GM12878 (cell line): ENCODE data around the gene HMCN2. TPM values are rescaled to one million over a fixed set of nuclear protein-coding genes. Genes with fewer than 3 reads are reported as not detected.

Source experiments
- ATAC-seq: fragments of 200-7000 bp; cut with Tn5 transposase; 3 replicates; pipeline ENCODE4 v1.9.1; 2020; ENCODE audit warnings: mild to moderate bottlenecking, moderate library complexity
- BruUV-seq: library from RNA; stranded (reverse); fragments of 400-500 nt; replicated peaks from 2 replicates; lab custom pipeline; 2021; lab: Mats Ljungman, UMichigan
- CTCF ChIA-PET: fragments of 300-600 bp; sonication (Branson Sonifier 250); formaldehyde crosslinking; extraction: SDS; loops from one replicate; lab custom pipeline; 2021; ENCODE audit warnings: inconsistent platforms; lab: Yijun Ruan, JAX
- POLR2A ChIA-PET: fragments of 350-600 bp; formaldehyde crosslinking; extraction: SDS; loops from one replicate; lab custom pipeline; 2021; ENCODE audit warnings: inconsistent platforms; lab: Charles Lee
- RAD21 ChIA-PET: fragments of 300-600 bp; sonication (Branson Sonifier 250); formaldehyde crosslinking; loops from one replicate; lab custom pipeline; 2023; ENCODE audit warnings: antibody characterized with exemption; ENCODE audit not compliant: unreplicated experiment; lab: Charles Lee
- SMC1A ChIA-PET: fragments of 300-600 bp; sonication (Branson Sonifier 250); formaldehyde crosslinking; loops from one replicate; lab custom pipeline; 2023; ENCODE audit not compliant: unreplicated experiment, uncharacterized antibody; lab: Charles Lee
- DNase-seq: peaks from one replicate; pipeline ENCODE4 v3.0.0-alpha.2; 2011; ENCODE audit warnings: low read depth, low spot score
- FAIRE-seq: peaks from 3 replicates; lab custom pipeline; 2011; peaks lifted over from hg19 to GRCh38; lab: Jason Lieb, UNC
- H2AFZ ChIP-seq: 2 replicates; pipeline ENCODE4 v1.6.0; 2011; ENCODE audit warnings: low read depth, low read length, control low read depth; ENCODE audit not compliant: control insufficient read depth
- H3K27ac ChIP-seq: 2 replicates; pipeline ENCODE4 v1.5.1; 2011; ENCODE audit warnings: control low read depth; ENCODE audit not compliant: control insufficient read depth, insufficient read depth
- H3K27me3 ChIP-seq, 2 experiments: replicated peaks in 1 of 2; 2 replicates each; pipeline versions ENCODE4 v1.6.0 to v1.6.1; 2011; ENCODE audit warnings: low read length in 1 of 2; ENCODE audit not compliant: control insufficient read depth in 2 of 2, insufficient read depth in 2 of 2
- H3K36me3 ChIP-seq, 2 experiments: 2 replicates each; pipeline ENCODE4 v1.5.1; 2011; ENCODE audit warnings: low read length in 1 of 2; ENCODE audit not compliant: control insufficient read depth in 2 of 2, insufficient read depth in 2 of 2
- H3K4me1 ChIP-seq: 2 replicates; pipeline ENCODE4 v1.6.1; 2011; ENCODE audit warnings: mild to moderate bottlenecking, low read length, moderate library complexity, mixed read lengths; ENCODE audit not compliant: control insufficient read depth, insufficient read depth
- H3K4me2 ChIP-seq: 2 replicates; pipeline ENCODE4 v1.6.0; 2011; ENCODE audit warnings: control low read depth; ENCODE audit not compliant: control insufficient read depth, insufficient read depth
- H3K4me3 ChIP-seq: fragments of 200-600 bp; sonication (generic); 2 replicates; pipeline ENCODE4 v1.5.1; 2016
- H3K79me2 ChIP-seq: 2 replicates; pipeline ENCODE4 v1.6.0; 2011; ENCODE audit warnings: low read length; ENCODE audit not compliant: control insufficient read depth, insufficient read depth
- H3K9ac ChIP-seq: 2 replicates; pipeline ENCODE4 v1.8.0; 2011; ENCODE audit warnings: low read length, control low read depth, mixed read lengths; ENCODE audit not compliant: control insufficient read depth, insufficient read depth
- H3K9me3 ChIP-seq: replicated peaks from 3 replicates; pipeline ENCODE4 v1.5.1; 2011; ENCODE audit warnings: mild to moderate bottlenecking, low read length; ENCODE audit not compliant: control insufficient read depth, insufficient read depth
- H4K20me1 ChIP-seq: 2 replicates; pipeline ENCODE4 v1.6.0; 2011; ENCODE audit not compliant: control insufficient read depth, insufficient read depth
- CBX5 ChIP-seq: sonication (generic); IDR thresholded peaks from 2 replicates; pipeline ENCODE4 v1.6.1; 2016; ENCODE audit warnings: low read depth, moderate library complexity, mild to moderate bottlenecking, inconsistent platforms
- DPF2 ChIP-seq: fragments of 450-650 bp; IDR thresholded peaks from 2 replicates; pipeline ENCODE4 v1.6.1; 2017; ENCODE audit warnings: mild to moderate bottlenecking
- EED ChIP-seq: sonication (generic); IDR thresholded peaks from 2 replicates; pipeline ENCODE4 v1.6.1; 2016; ENCODE audit warnings: antibody characterized with exemption, low read depth
- ETV6 ChIP-seq, 2 experiments: fragments of 450-650 bp in 1 of 2; IDR thresholded peaks in 1 of 2; conservative IDR thresholded peaks in 1 of 2; 2 replicates each; pipeline ENCODE4 v1.6.1; 2014; ENCODE audit warnings: antibody characterized with exemption in 1 of 2, borderline replicate concordance in 1 of 2, low read depth in 1 of 2, mild to moderate bottlenecking in 1 of 2, moderate library complexity in 1 of 2
- HCFC1 ChIP-seq: fragments of 150-350 bp; IDR thresholded peaks from 2 replicates; pipeline ENCODE4 v1.6.1; 2014; ENCODE audit warnings: low read length
- KLF5 ChIP-seq: fragments of 450-650 bp; IDR thresholded peaks from 2 replicates; pipeline ENCODE4 v1.6.1; 2014; ENCODE audit warnings: mild to moderate bottlenecking; ENCODE audit not compliant: partially characterized antibody
- MTA2 ChIP-seq: fragments of 450-650 bp; IDR thresholded peaks from 2 replicates; pipeline ENCODE4 v1.6.1; 2016; ENCODE audit warnings: low read depth, mild to moderate bottlenecking, moderate library complexity
- PAX5 ChIP-seq: IDR thresholded peaks from 2 replicates; pipeline ENCODE4 v1.6.1; 2011; ENCODE audit warnings: low read depth, low read length, borderline replicate concordance
- PBX3 ChIP-seq: IDR thresholded peaks from 2 replicates; pipeline ENCODE4 v1.6.1; 2011; ENCODE audit warnings: mild to moderate bottlenecking, low read depth, low read length, moderate library complexity; ENCODE audit not compliant: insufficient replicate concordance
- RBBP5 ChIP-seq: fragments of 200-600 bp; sonication (generic); conservative IDR thresholded peaks from 2 replicates; pipeline ENCODE4 v1.6.1; 2016
- SMC3 ChIP-seq: IDR thresholded peaks from 2 replicates; pipeline ENCODE4 v1.6.1; 2011; ENCODE audit warnings: low read length, improper control_type of control experiment, borderline replicate concordance
- SPI1 ChIP-seq: IDR thresholded peaks from 2 replicates; pipeline ENCODE4 v1.6.1; 2011; ENCODE audit warnings: low read depth, mild to moderate bottlenecking, low read length, moderate library complexity, borderline replicate concordance; ENCODE audit not compliant: insufficient read depth
- SREBF2 ChIP-seq: IDR thresholded peaks from 2 replicates; pipeline ENCODE4 v1.6.1; 2012; ENCODE audit warnings: mild to moderate bottlenecking, low read length
- SUZ12 ChIP-seq: fragments of 200-600 bp; sonication (generic); IDR thresholded peaks from one replicate; pipeline ENCODE4 v1.6.1; 2018; ENCODE audit warnings: antibody characterized with exemption, mild to moderate bottlenecking; ENCODE audit not compliant: unreplicated experiment
- WRNIP1 ChIP-seq: IDR thresholded peaks from 2 replicates; pipeline ENCODE4 v1.6.1; 2011; ENCODE audit warnings: low read depth, low read length, improper control_type of control experiment, borderline replicate concordance
- ZNF24 ChIP-seq: fragments of 450-650 bp; IDR thresholded peaks from 2 replicates; pipeline ENCODE4 v1.6.1; 2017; ENCODE audit warnings: antibody characterized with exemption, mild to moderate bottlenecking
- WGBS: methylation state at CpG from one replicate; pipeline ENCODE4 v1.1.6; 2016; ENCODE audit warnings: low lambda C conversion rate; ENCODE audit not compliant: insufficient replicate concordance, insufficient coverage; ENCODE audit errors: missing lambda C conversion rate; 5-methylcytosine and 5-hydroxymethylcytosine counted together
- in situ Hi-C: fragments of 300-500 bp; cut with MboI; formaldehyde crosslinking; loops from 9 replicates; pipeline ENCODE4 v1.14.3; 2018; ENCODE audit warnings: mixed read lengths
- intact Hi-C: fragments of 100-400 bp; cut with micrococcal nuclease; formaldehyde crosslinking; loops from one replicate; pipeline ENCODE4 v1.14.2; 2022; ENCODE audit not compliant: unreplicated experiment
- polyA plus RNA-seq, 11 experiments: library from polyadenylated mRNA; depleted of rRNA in 4 of 11; unstranded in 6 of 11; stranded (reverse) in 5 of 11; fragments of >200 nt; fragmentation: Nextera tagmentation in 4 of 11; fragmentation: Illumina TruSeq in 1 of 11; extraction: Ambion mirVana in 4 of 11; extraction: Trizol in 1 of 11; gene quantifications; 1 replicate in 1 of 11; 2 replicates in 10 of 11; pipeline versions ENCODE4 v1.2.1 to v1.2.3, GENCODE V29; 2011 to 2016; ENCODE audit warnings: inconsistent platforms in 2 of 11, missing spikeins in 2 of 11, low read depth in 1 of 11
- total RNA-seq, 4 experiments: library from RNA; depleted of rRNA in 3 of 4; stranded (reverse); fragments of >200 nt in 3 of 4; fragmentation: Illumina TruSeq in 1 of 4; extraction: Trizol in 1 of 4; gene quantifications; 2 replicates each; pipeline versions ENCODE4 v1.2.1 to v1.2.3, GENCODE V29; 2013 to 2021

HMCN2 gene
- total and polyA plus RNA-seq, 10 of the 15 experiments (the other 5 are each of a cell fraction or from before 2014, with no cell fraction given) = 0.04 TPM; not detected in 9

- Histone ChIP-seq H3K79me2 (no peaks in the 10 kb centered on the region), H4K20me1 (no peaks in the 10 kb centered on the region), H3K36me3 (no peaks in the 10 kb centered on the region), H3K4me3 (no peak overlapping the region)
- ChIA-PET CTCF (no interaction called here), RAD21 (no interaction called here)
- no peak for DNase-seq
- no peak for TF ChIP-seq DPF2
- TF ChIP-seq CBX5 = no peak
- no peak for TF ChIP-seq KLF5
- no peak for TF ChIP-seq PAX5
- no peak for TF ChIP-seq WRNIP1
- TF ChIP-seq SUZ12 = no peak
- TF ChIP-seq PBX3 = no peak
- TF ChIP-seq ETV6 (conservative IDR thresholded peaks at IDR 0.05 in 1 of 2, IDR thresholded peaks at IDR 0.05 in 1 of 2; ENCODE audit: borderline replicate concordance in 1 of 2, low read depth in 1 of 2) = no peak
- no peak for TF ChIP-seq MTA2
- no peak for TF ChIP-seq ZNF24
- TF ChIP-seq SPI1 = no peak
- no peak for TF ChIP-seq EED
- no peak for TF ChIP-seq RBBP5
- no peak for TF ChIP-seq SREBF2
- no peak for TF ChIP-seq SMC3
- no peak for TF ChIP-seq HCFC1
- TF ChIP-seq, all 136 proteins: peak for 0
- no peak for FAIRE-seq
- intact Hi-C loops (no loop called here), in situ Hi-C loops (no loop called here)
- Histone ChIP-seq H3K27me3 (peaks cover 1 to 3% of the 10 kb centered on the region in 2 experiments; a peak in 2 of 4 replicates), H3K27ac (no peak overlapping the region), H2AFZ (no peak overlapping the region), H3K4me2 (no peak overlapping the region), H3K9ac (no peak overlapping the region), H3K9me3 (no peaks in the 10 kb centered on the region), H3K4me1 (no peaks in the 10 kb centered on the region)
- no TSS peak for BruUV-seq
- SMC1A ChIA-PET = no interaction called here
- ATAC-seq = no peak
- 10% methylated on average over 13 of the region's 13 CpGs for WGBS
- POLR2A ChIA-PET = no interaction called here
These were observed 23.5 kb downstream of the HMCN2 start for GRCh38 chr9:130288926-130289690.
